Progenitor cell of endocrine pancreas (in vitro differentiated cells): ENCODE results near the gene ENTPD6. TPM values are rescaled to one million over a fixed set of nuclear protein-coding genes. Genes with fewer than 3 reads are reported as not detected.

Experiments used
- DNase-seq: peaks from one replicate; pipeline ENCODE4 v3.0.0; 2021; ENCODE audit warnings: low spot score; ENCODE audit not compliant: unreplicated experiment
- H3K27ac Mint-ChIP-seq: 2 replicates; pipeline ENCODE4 v1.8.0; 2021; ENCODE audit warnings: mild to moderate bottlenecking, moderate library complexity, mixed read lengths
- H3K27me3 Mint-ChIP-seq: 2 replicates; pipeline ENCODE4 v1.8.0; 2021; ENCODE audit warnings: mixed read lengths
- H3K36me3 Mint-ChIP-seq: 2 replicates; pipeline ENCODE4 v1.8.0; 2022; ENCODE audit warnings: mixed read lengths; ENCODE audit not compliant: insufficient read depth
- H3K4me1 Mint-ChIP-seq: 2 replicates; pipeline ENCODE4 v1.8.0; 2021; ENCODE audit warnings: low read depth, mixed read lengths
- H3K4me3 Mint-ChIP-seq: 2 replicates; pipeline ENCODE4 v1.8.0; 2021; ENCODE audit warnings: low read depth, mild to moderate bottlenecking, moderate library complexity, mixed read lengths
- H3K9me3 Mint-ChIP-seq: 2 replicates; pipeline ENCODE4 v1.8.0; 2021; ENCODE audit warnings: low read depth, mixed read lengths
- total RNA-seq: library from RNA; stranded (reverse); gene quantifications from 2 replicates; pipeline ENCODE4 v1.2.1, GENCODE V29; 2021
- TF ChIP-seq, protein P1 (sequence below): fragments of 200-600 bp; sonication (generic); IDR thresholded peaks from one replicate; pipeline ENCODE4 v1.5.0; 2021; ENCODE audit warnings: antibody characterized with exemption, mild to moderate bottlenecking; ENCODE audit not compliant: unreplicated experiment

The ENTPD6 gene
- total RNA-seq, 1 donor from 2014 or later: 85.1 TPM

DNA sequence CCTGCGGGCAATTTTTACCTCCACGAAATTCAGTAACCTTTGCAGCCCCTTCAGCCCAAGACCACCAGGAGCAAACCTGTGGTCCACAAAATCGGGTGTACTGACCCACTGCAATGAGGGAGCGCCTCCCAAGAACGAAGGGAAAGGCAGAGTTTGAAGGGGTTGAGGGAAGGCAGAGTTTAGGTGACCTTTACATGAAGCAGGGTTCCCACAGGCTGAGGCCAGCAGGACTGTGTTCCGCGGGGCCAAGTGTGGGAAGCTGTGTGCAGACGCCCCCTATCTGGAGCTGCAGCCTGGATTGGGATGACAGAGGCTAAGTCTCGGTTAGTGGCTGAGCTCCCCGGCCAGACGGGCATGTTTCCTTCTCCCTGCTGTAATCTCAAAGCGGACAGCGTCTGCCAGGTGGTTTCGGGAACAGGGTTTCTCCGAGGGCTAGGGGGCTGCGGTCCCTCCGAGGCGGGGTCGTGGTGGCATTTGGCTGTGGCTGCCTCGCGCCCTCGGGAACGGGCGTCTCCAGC lies 51.5 kb downstream of the ENTPD6 start:
- Mint-ChIP-seq H3K9me3 (no peaks in the 10 kb centered on the region), H3K36me3 (no peaks in the 10 kb centered on the region), H3K4me1 (peaks cover 39% of the 10 kb centered on the region), H3K27me3 (no peaks in the 10 kb centered on the region), H3K4me3 (peak overlapping the region; percentile 92), H3K27ac (peak overlapping the region; percentile 89)
- TF ChIP-seq, protein P1, sequence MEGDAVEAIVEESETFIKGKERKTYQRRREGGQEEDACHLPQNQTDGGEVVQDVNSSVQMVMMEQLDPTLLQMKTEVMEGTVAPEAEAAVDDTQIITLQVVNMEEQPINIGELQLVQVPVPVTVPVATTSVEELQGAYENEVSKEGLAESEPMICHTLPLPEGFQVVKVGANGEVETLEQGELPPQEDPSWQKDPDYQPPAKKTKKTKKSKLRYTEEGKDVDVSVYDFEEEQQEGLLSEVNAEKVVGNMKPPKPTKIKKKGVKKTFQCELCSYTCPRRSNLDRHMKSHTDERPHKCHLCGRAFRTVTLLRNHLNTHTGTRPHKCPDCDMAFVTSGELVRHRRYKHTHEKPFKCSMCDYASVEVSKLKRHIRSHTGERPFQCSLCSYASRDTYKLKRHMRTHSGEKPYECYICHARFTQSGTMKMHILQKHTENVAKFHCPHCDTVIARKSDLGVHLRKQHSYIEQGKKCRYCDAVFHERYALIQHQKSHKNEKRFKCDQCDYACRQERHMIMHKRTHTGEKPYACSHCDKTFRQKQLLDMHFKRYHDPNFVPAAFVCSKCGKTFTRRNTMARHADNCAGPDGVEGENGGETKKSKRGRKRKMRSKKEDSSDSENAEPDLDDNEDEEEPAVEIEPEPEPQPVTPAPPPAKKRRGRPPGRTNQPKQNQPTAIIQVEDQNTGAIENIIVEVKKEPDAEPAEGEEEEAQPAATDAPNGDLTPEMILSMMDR: peak; percentile 46
- DNase-seq: no peak

DNA sequence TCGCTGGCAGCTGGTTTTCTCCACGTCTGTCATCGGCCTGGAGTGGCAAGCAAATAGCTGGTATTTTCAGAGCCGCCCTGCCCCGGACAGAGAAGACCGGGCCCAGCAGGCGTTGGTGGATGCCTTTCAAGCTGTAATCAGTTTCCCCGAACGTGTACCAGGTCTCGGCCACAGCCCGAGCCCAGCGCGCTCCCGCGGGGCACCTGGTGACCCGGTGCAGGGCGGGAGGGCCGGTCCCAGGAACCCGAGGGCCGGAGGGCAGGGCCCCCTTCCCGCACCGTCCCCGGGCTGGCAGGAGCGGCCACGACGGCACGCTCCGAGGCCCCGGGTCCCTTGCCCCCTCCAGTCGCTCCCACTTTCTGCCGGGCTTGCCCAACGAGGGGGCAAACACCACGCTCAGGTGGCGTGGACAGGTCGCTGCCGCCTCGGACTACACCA lies 52.0 kb downstream of the ENTPD6 start:
- Mint-ChIP-seq H3K4me1 (peaks cover 37% of the 10 kb centered on the region), H3K27me3 (no peaks in the 10 kb centered on the region), H3K4me3 (peak overlapping the region; percentile 92), H3K27ac (peak overlapping the region; percentile 89), H3K9me3 (no peaks in the 10 kb centered on the region), H3K36me3 (no peaks in the 10 kb centered on the region)
- DNase-seq: peak; percentile 25
- TF ChIP-seq, protein P1: no peak

DNA sequence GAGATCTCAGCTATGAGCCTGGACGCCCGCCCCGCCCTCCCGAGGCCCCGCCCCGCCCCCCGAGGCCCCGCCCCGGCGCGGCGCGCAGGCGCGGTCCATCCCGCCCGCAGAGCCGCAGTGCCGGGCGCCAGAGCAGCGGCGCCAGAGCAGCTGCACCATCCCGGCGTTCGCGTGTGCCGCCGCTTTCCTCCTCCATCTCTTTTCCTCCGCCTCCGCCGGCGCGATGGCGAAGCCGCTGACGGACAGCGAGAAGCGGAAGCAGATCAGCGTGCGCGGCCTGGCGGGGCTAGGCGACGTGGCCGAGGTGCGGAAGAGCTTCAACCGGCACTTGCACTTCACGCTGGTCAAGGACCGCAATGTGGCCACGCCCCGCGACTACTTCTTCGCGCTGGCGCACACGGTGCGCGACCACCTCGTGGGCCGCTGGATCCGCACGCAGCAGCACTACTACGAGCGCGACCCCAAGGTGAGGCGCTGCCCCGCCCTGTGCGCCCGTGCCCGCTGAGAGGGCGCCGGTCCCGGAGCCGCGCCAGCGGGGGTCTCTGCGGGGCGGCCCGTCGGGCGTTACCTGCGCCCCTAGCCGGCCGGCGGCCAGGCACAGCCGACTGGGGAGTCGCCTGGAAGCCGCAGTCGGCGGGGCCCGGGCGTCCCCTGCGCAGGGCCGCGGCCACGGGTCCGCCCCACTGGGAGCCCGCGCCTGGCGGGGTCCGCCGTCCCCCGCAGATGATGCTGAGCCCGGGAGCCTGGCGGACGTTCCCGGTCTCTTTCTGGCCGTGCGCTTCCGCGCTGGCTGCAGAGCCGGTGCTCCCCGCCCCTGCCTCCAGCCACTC lies 52.7 kb downstream of the ENTPD6 start, which contains the start of gene PYGB:
TSS of gene PYGB (plus strand) at position 130 of the 830 bp plus-strand sequence. CDS start at position 224, 94 bp downstream.
- H3K4me3 Mint-ChIP-seq: peak within 1 kb of the TSS; percentile 94
- H3K36me3 Mint-ChIP-seq: no peaks in the 10 kb centered on the region
- no peaks in the 10 kb centered on the region for H3K27me3 Mint-ChIP-seq
- TF ChIP-seq, protein P1: peak; percentile 15
- no peaks in the 10 kb centered on the region for H3K9me3 Mint-ChIP-seq
- peaks cover 36% of the 10 kb centered on the region for H3K4me1 Mint-ChIP-seq
- peak; percentile 59 for DNase-seq
- H3K27ac Mint-ChIP-seq: peak within 1 kb of the TSS; percentile 96

DNA sequence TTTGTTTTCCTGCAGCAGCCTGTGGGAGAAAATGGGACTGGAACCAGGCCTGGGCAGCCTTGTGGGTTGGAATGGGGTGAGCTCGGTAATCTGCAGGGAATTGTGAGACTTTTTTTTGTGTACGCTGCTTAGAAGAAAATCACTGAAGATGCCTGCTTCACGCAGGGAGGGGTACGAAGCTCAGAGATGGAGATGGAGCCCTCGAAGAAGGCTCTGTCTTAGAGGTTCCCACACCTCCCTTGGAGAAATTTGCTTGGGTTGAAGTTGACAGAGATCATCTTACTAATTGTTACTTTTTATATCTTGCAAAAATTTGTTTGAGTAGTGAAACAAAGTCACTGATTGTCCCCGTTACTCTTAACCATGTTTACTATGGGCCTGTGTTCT lies 53.3 kb downstream of the ENTPD6 start:
- Mint-ChIP-seq H3K4me1 (peaks cover 36% of the 10 kb centered on the region), H3K4me3 (peak overlapping the region; percentile 94), H3K27me3 (no peaks in the 10 kb centered on the region), H3K9me3 (no peaks in the 10 kb centered on the region), H3K36me3 (no peaks in the 10 kb centered on the region), H3K27ac (peak overlapping the region; percentile 88)
- no peak for DNase-seq
- TF ChIP-seq, protein P1: no peak

DNA sequence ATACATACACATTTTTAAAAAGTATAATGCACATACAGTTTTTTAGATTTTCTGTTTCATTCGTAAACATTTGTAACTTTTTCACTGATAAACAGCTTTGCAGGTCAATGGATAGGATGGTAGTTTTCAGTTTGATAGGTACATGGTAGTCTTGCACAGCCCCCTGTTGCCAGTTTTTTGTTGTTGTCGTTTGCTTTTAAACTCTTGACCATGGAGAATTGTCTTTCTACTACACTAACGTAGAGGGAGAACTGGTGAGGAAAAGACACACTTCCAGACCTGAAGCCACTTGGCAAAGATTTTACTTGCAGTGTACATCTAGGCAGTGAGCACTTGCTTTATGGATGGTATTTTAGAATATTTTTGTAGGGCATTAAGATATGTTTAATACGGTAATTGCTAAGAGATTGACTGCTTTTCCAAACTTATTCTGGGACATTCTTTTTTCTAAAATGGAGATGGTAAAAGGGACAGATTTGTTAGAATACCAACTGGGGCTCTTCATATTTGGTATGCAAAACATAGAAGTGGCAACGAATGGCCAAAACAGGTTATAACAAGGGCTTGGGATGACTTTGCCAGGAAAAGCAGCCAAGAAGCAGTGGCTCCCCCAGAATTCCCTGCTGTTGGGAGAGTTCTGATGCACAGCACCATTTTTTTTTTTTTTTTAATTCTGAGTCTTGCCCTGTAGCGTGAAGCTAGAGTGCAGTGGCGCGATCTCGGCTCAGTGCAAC lies 53.9 kb downstream of the ENTPD6 start:
- Mint-ChIP-seq H3K4me1 (peaks cover 36% of the 10 kb centered on the region), H3K9me3 (no peaks in the 10 kb centered on the region), H3K27ac (peak overlapping the region; percentile 88), H3K36me3 (no peaks in the 10 kb centered on the region), H3K27me3 (no peaks in the 10 kb centered on the region), H3K4me3 (peak overlapping the region; percentile 94)
- TF ChIP-seq, protein P1: no peak
- DNase-seq: no peak
